Activated CD8-positive, alpha-beta memory T cell treated with anti-CD3 and anti-CD28 coated beads for 48 hours (primary cell): Measurements from ENCODE around the gene CRABP1.

Experiments
- DNase-seq, 3 experiments: peaks; one replicate each; pipeline ENCODE4 v3.0.0-alpha.2; 2020; ENCODE audit warnings: low read depth in 2 of 3, low spot score in 2 of 3

Gene CRABP1

GRCh38 chr15:78397382-78397781 lies 57.2 kb downstream of the CRABP1 start:
- DNase-seq = no peak
